ENCODE data around the gene GRK5.

GRK5 gene

DNA sequence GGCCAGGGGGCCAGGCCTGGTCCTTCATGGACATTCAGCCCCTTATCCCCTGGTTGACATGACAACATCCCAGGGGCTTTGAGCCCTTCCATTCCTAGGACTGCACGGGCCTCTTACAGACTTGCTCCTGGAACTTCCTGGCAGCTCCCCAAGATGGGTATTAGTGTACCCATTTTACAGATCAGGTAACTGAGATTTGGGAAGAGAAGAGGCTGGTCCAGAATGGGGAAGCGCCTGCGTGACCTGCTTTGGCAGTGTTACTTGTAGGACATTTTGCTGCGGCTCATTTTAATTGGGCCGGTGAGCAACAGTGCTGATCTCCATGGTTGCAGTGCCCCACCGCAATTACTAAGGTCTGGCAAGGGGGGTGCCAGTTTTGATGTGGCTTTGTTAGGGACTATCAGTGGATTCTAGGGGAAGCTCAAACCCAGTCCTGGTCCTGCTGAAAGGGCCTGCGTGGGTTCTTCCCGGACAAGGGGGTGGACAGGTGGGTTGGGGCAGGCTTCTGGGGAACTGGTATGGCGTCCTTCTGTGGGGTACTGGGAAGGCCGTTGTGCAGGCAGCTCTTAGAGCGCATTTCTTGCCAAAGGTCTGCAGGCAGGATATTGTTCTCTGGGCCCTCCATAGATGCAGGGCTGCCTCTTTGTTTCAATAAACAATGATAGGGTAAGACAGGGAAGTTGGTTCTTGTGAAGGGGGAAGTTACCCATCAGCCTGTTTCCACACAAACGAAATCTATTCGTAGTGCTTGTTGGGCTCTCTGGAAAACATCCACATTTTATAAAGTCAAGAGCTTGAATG lies 197.5 kb downstream of the GRK5 start:
- Histone ChIP-seq H3K27ac (no peak overlapping the region), H3K27me3 (ENCODE audit: insufficient read depth, low read depth, severe bottlenecking) (no peaks in the 10 kb centered on the region), H3K4me3 (ENCODE audit: low read depth, low read length) (no peak overlapping the region), H3K9me3 (ENCODE audit: severe bottlenecking) (no peaks in the 10 kb centered on the region), H3K36me3 (peaks cover 2% of the 10 kb centered on the region; the same call in 1 of the 2 replicates)
- TF ChIP-seq, protein P1, sequence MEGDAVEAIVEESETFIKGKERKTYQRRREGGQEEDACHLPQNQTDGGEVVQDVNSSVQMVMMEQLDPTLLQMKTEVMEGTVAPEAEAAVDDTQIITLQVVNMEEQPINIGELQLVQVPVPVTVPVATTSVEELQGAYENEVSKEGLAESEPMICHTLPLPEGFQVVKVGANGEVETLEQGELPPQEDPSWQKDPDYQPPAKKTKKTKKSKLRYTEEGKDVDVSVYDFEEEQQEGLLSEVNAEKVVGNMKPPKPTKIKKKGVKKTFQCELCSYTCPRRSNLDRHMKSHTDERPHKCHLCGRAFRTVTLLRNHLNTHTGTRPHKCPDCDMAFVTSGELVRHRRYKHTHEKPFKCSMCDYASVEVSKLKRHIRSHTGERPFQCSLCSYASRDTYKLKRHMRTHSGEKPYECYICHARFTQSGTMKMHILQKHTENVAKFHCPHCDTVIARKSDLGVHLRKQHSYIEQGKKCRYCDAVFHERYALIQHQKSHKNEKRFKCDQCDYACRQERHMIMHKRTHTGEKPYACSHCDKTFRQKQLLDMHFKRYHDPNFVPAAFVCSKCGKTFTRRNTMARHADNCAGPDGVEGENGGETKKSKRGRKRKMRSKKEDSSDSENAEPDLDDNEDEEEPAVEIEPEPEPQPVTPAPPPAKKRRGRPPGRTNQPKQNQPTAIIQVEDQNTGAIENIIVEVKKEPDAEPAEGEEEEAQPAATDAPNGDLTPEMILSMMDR (IDR thresholded peaks at IDR 0.05; ENCODE audit: low read depth, low read length): no peak
- no peak for DNase-seq

GRCh38 chr10:119405520-119405807 lies 198.1 kb downstream of the GRK5 start:
- DNase-seq: no peak
- Histone ChIP-seq H3K27me3 (ENCODE audit: insufficient read depth, low read depth, severe bottlenecking) (no peaks in the 10 kb centered on the region), H3K27ac (no peak overlapping the region), H3K9me3 (ENCODE audit: severe bottlenecking) (no peaks in the 10 kb centered on the region), H3K4me3 (ENCODE audit: low read depth, low read length) (no peak overlapping the region), H3K36me3 (no peaks in the 10 kb centered on the region)
- TF ChIP-seq, protein P1 (IDR thresholded peaks at IDR 0.05; ENCODE audit: low read depth, low read length): no peak

DNA sequence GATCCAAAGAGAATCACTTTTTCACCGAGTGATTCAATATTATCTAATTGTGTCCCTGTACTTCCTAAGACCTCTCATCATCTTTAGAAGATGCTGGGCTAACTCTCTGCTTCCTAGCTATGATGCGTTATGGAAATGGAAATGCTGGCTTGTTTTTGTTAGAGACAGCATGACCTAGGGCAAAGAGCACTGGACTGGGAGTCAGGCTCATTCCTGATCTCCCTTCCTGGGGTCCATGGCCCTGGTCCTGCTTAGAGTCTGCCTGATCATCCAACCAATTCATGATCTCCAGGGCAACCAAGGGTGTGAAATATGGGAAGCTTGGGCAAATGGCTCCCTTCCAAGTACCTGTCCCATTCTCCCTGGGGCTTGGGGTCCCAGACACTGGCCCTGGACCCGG lies 198.8 kb downstream of the GRK5 start:
- TF ChIP-seq, protein P1 (IDR thresholded peaks at IDR 0.05; ENCODE audit: low read depth, low read length): no peak

GRCh38 chr10:119406601-119407253 lies 199.4 kb downstream of the GRK5 start:
- H3K9me3 ChIP-seq (ENCODE audit: severe bottlenecking): no peaks in the 10 kb centered on the region
- no peak overlapping the region for H3K27ac ChIP-seq
- TF ChIP-seq, protein P1 (IDR thresholded peaks at IDR 0.05; ENCODE audit: low read depth, low read length): no peak
- DNase-seq: no peak
- no peak overlapping the region for H3K4me3 ChIP-seq (ENCODE audit: low read depth, low read length)
- no peaks in the 10 kb centered on the region for H3K36me3 ChIP-seq
- H3K27me3 ChIP-seq (ENCODE audit: insufficient read depth, low read depth, severe bottlenecking): no peaks in the 10 kb centered on the region

More for the DNA sequence above, 198.8 kb downstream of the GRK5 start:
- Histone ChIP-seq H3K27ac (no peak overlapping the region), H3K9me3 (ENCODE audit: severe bottlenecking) (no peaks in the 10 kb centered on the region), H3K27me3 (ENCODE audit: insufficient read depth, low read depth, severe bottlenecking) (no peaks in the 10 kb centered on the region), H3K4me3 (ENCODE audit: low read depth, low read length) (no peak overlapping the region), H3K36me3 (no peaks in the 10 kb centered on the region)
- no peak for DNase-seq

- DNase-seq: no peak
- no peaks in the 10 kb centered on the region for H3K36me3 ChIP-seq
- no peak overlapping the region for H3K4me3 ChIP-seq (ENCODE audit: low read depth, low read length)
- no peak overlapping the region for H3K27ac ChIP-seq
- H3K27me3 ChIP-seq (ENCODE audit: insufficient read depth, low read depth, severe bottlenecking): no peaks in the 10 kb centered on the region
- TF ChIP-seq, protein P1 (IDR thresholded peaks at IDR 0.05; ENCODE audit: low read depth, low read length): no peak
- no peaks in the 10 kb centered on the region for H3K9me3 ChIP-seq (ENCODE audit: severe bottlenecking)
These were observed 199.9 kb downstream of the GRK5 start for GRCh38 chr10:119407254-119407777.
